ENCODE data around the gene VPS51. TPM values are rescaled to one million over a fixed set of nuclear protein-coding genes. Genes with fewer than 3 reads are reported as not detected.

VPS51 gene
- total RNA-seq, 1 experiment from 2014 or later = 89.5 TPM

DNA sequence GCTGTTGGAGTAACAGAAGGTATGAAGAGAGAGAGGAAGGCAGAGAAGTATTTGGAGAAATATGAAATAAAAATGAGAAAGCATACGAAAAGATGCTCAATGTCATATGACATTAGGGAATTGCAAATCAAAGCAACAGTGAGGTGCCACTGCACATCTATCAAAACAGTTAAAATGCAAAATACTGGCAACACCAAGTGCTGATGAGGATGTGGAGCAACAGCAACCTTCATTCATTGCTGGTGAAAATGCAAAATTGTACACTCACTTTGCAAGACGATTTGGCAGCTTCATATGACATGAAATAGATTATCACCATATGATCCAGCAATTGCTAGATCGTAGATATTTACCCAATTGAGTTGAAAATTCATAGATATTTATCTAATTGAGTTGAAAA is 64.6 kb downstream of the VPS51 start:
- Histone ChIP-seq H3K36me3 (ENCODE audit: control insufficient read depth in 1 of 2, insufficient read depth in 2 of 2, low read length in 2 of 2) (no peaks in the 10 kb centered on the region), H2AFZ (ENCODE audit: low read depth, low read length, poor library complexity, severe bottlenecking) (no peak overlapping the region), H3K27ac (ENCODE audit: low read depth, low read length) (no peak overlapping the region), H3K9me3 (ENCODE audit: control insufficient read depth in 1 of 2, insufficient read depth in 1 of 2, low read depth in 1 of 2, low read length in 2 of 2) (no peaks in the 10 kb centered on the region), H3K9ac (ENCODE audit: low read length) (no peak overlapping the region), H3K4me3 (replicated peaks in 1 of 2; ENCODE audit: low read depth in 1 of 2, low read length in 2 of 2) (no peak overlapping the region), H3K27me3 (ENCODE audit: insufficient read depth, low read length) (no peaks in the 10 kb centered on the region), H3K4me1 (ENCODE audit: control insufficient read depth in 1 of 2, insufficient read depth in 2 of 2, low read length in 2 of 2) (no peaks in the 10 kb centered on the region), H3K79me2 (ENCODE audit: insufficient read depth, low read length) (no peaks in the 10 kb centered on the region), H3K9me2 (ENCODE audit: insufficient read depth) (no peaks in the 10 kb centered on the region), H4K20me1 (ENCODE audit: insufficient read depth) (no peaks in the 10 kb centered on the region), H3K4me2 (ENCODE audit: low read length) (no peak overlapping the region)
- TF ChIP-seq SIN3A (IDR thresholded peaks at IDR 0.05; ENCODE audit: low read depth) (no peak), EZH2phosphoT487 (IDR thresholded peaks at IDR 0.05; ENCODE audit: borderline replicate concordance) (no peak), SP1 (IDR thresholded peaks at IDR 0.05; ENCODE audit: low read depth) (no peak), POLR2A (IDR thresholded peaks at IDR 0.05; ENCODE audit: borderline replicate concordance, extremely low read depth, insufficient read depth, insufficient read length) (no peak), TCF7L2 (IDR thresholded peaks at IDR 0.05; ENCODE audit: borderline replicate concordance, extremely low read depth, insufficient read depth, insufficient read length) (no peak), RAD21 (IDR thresholded peaks at IDR 0.05; ENCODE audit: low read depth) (no peak), ELF1 (IDR thresholded peaks at IDR 0.05; ENCODE audit: borderline replicate concordance, low read depth) (no peak), POLR2AphosphoS5 (IDR thresholded peaks at IDR 0.05; ENCODE audit: low read depth, low read length) (no peak), CEBPB (IDR thresholded peaks at IDR 0.05; ENCODE audit: low read depth) (no peak)
- TF ChIP-seq, protein P1, sequence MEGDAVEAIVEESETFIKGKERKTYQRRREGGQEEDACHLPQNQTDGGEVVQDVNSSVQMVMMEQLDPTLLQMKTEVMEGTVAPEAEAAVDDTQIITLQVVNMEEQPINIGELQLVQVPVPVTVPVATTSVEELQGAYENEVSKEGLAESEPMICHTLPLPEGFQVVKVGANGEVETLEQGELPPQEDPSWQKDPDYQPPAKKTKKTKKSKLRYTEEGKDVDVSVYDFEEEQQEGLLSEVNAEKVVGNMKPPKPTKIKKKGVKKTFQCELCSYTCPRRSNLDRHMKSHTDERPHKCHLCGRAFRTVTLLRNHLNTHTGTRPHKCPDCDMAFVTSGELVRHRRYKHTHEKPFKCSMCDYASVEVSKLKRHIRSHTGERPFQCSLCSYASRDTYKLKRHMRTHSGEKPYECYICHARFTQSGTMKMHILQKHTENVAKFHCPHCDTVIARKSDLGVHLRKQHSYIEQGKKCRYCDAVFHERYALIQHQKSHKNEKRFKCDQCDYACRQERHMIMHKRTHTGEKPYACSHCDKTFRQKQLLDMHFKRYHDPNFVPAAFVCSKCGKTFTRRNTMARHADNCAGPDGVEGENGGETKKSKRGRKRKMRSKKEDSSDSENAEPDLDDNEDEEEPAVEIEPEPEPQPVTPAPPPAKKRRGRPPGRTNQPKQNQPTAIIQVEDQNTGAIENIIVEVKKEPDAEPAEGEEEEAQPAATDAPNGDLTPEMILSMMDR (IDR thresholded peaks at IDR 0.05 in 2 of 3, conservative IDR thresholded peaks at IDR 0.05 in 1 of 3; ENCODE audit: borderline replicate concordance in 1 of 3, insufficient read depth in 1 of 3, low read depth in 2 of 3, low read length in 2 of 3) = no peak
- TF ChIP-seq, protein P2, sequence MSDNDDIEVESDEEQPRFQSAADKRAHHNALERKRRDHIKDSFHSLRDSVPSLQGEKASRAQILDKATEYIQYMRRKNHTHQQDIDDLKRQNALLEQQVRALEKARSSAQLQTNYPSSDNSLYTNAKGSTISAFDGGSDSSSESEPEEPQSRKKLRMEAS (IDR thresholded peaks at IDR 0.05) = no peak
- BruUV-seq (replicated peaks) = no TSS peak
- intact Hi-C loops (cut with micrococcal nuclease) = no loop called here
- DNase-seq (ENCODE audit: low read depth, low spot score) = no peak
- ATAC-seq = no peak
- ChIA-PET POLR2A (no interaction called here), RAD21 (ENCODE audit: low non-redundant PET in 1 of 2, low total read pairs in 2 of 2, uncharacterized antibody in 2 of 2, unreplicated experiment in 2 of 2) (no interaction called here), CTCF (no interaction called here)

Small RNA genes lying within 50 kb of the gene (microRNA-seq; reads per million reads assigned to microRNA genes)
- gene MIR6751 (ENCODE audit: borderline number of aligned reads) = not detected

Other genes starting within 250 kb of the VPS51 start
- 48.1 TPM for gene EHD1, start 217.6 kb upstream of the VPS51 start, total RNA-seq (2021; ENCODE audit: unreplicated experiment)
- gene ATG2A, start 179.0 kb upstream of the VPS51 start, total RNA-seq (2021; ENCODE audit: unreplicated experiment) = 24.7 TPM
- gene PPP2R5B, start 171.5 kb upstream of the VPS51 start, total RNA-seq (2021; ENCODE audit: unreplicated experiment) = 10.9 TPM
- not detected for gene GPHA2, start 160.3 kb upstream of the VPS51 start, total RNA-seq (2021; ENCODE audit: unreplicated experiment)
- not detected for gene MAJIN, start 124.1 kb upstream of the VPS51 start, total RNA-seq (2021; ENCODE audit: unreplicated experiment)
- 2.1 TPM for gene BATF2, start 99.2 kb upstream of the VPS51 start, total RNA-seq (2021; ENCODE audit: unreplicated experiment)
- 68.7 TPM for gene ARL2, start 82.1 kb upstream of the VPS51 start, total RNA-seq (2021; ENCODE audit: unreplicated experiment)
- 16.8 TPM for gene SNX15, start 68.8 kb upstream of the VPS51 start, total RNA-seq (2021; ENCODE audit: unreplicated experiment)
- 36.9 TPM for gene SAC3D1, start 55.0 kb upstream of the VPS51 start, total RNA-seq (2021; ENCODE audit: unreplicated experiment)
- not detected for gene NAALADL1, start 37.7 kb upstream of the VPS51 start, total RNA-seq (2021; ENCODE audit: unreplicated experiment)
- gene CDCA5, start 12.2 kb upstream of the VPS51 start, total RNA-seq (2021; ENCODE audit: unreplicated experiment) = 72.1 TPM
- gene ZFPL1, start 12.0 kb upstream of the VPS51 start, total RNA-seq (2021; ENCODE audit: unreplicated experiment) = 35.3 TPM
- 52.9 TPM for gene TM7SF2, start 15.7 kb downstream of the VPS51 start, total RNA-seq (2021; ENCODE audit: unreplicated experiment)
- 18.8 TPM for gene ZNHIT2, start 21.5 kb downstream of the VPS51 start, total RNA-seq (2021; ENCODE audit: unreplicated experiment)
- 1,073 TPM for gene FAU, start 25.9 kb downstream of the VPS51 start, total RNA-seq (2021; ENCODE audit: unreplicated experiment)
- gene MRPL49, start 26.1 kb downstream of the VPS51 start, total RNA-seq (2021; ENCODE audit: unreplicated experiment) = 77.5 TPM
- 45.9 TPM for gene SYVN1, start 38.3 kb downstream of the VPS51 start, total RNA-seq (2021; ENCODE audit: unreplicated experiment)
- gene SPDYC, start 74.0 kb downstream of the VPS51 start, total RNA-seq (2021; ENCODE audit: unreplicated experiment) = 1.2 TPM
- gene CAPN1, start 85.7 kb downstream of the VPS51 start, total RNA-seq (2021; ENCODE audit: unreplicated experiment) = 279 TPM
- gene POLA2, start 165.7 kb downstream of the VPS51 start, total RNA-seq (2021; ENCODE audit: unreplicated experiment) = 20.0 TPM
- 15.4 TPM for gene CDC42EP2, start 218.7 kb downstream of the VPS51 start, total RNA-seq (2021; ENCODE audit: unreplicated experiment)
- gene DPF2, start 237.6 kb downstream of the VPS51 start, total RNA-seq (2021; ENCODE audit: unreplicated experiment) = 72.0 TPM

Measured in HCT116 (cell line).